Activated T-cell treated with anti-CD3 and anti-CD28 coated beads for 1 hour (primary cell): ENCODE measurements around the gene BICD2.

ENCODE experiments used
- DNase-seq: peaks from one replicate; pipeline ENCODE4 v3.0.0-alpha.2; 2020; ENCODE audit warnings: low read depth

BICD2 gene

DNA sequence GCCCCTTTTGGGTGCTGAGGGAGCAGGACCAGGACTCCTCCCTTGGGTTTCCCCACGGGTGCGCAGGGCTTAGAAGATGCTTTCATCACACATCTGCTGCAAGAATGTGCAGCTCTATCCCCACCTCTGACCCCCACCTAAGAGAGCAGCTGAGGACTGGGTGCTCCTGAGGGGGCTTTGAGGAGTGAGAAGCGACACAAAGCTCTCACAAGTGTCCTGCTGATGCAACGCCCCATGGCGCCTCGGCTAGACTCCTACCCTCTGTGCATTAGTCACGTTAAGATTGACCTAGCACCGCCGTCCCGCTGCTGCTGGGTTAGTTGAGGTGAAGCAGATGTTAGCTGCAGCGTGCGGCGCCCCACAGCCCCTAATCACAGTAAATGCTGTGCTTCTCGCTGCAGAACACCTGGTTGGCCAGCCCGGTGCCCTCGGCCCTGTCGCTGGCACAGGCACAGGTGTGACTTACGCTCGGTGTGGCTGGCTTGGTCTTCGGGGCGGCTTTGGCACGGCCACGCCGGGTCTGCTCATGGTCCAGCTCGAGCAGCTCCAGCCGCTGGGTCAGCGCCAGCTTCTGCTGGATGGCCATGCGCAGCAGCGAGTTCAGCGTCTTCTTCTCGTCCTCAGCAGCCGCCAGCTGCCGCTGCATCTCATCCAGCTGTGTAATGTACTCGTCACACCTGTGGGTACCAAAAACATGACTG, 49.7 kb downstream of the BICD2 start:
- no peak for DNase-seq

DNA sequence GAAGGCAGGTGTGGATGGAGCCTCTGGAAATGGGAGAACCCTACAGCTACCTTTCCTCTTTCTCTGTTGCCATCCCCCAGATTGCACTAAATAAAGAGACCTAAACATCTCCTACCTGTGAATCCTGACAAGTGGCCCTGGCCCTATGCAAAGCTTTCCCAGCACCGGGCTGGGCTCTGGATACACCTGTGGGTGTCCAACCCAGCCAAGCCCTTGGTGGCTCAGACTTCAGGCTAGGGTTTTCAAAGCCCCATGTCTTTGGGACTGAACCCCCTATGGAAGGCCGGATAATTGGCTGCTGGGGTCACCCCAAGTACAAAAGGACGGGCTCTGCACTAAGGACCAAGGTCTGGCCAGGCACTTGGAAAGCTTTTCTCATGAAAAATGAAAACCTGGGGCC, 50.6 kb downstream of the BICD2 start:
- no peak for DNase-seq

DNA sequence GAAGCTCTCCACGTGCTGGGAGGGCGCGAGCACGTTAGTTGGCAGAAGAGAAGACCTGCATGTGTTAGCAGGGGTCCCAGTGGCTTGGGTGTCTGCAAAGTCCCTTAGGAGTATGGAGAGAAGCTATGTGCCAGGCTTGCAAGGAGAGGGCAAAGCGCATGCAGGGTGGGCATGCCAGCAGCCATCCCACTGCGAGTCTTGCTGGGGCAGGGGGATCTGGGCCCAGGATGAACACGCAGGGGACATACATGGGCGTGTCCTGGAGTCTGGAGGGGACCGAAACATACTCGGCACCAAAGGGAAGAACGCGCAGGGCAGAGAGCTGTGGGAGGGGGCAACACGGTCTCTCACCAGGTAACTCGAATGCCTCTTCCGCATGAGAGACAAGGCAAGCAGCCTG, 51.1 kb downstream of the BICD2 start:
- no peak for DNase-seq

DNA sequence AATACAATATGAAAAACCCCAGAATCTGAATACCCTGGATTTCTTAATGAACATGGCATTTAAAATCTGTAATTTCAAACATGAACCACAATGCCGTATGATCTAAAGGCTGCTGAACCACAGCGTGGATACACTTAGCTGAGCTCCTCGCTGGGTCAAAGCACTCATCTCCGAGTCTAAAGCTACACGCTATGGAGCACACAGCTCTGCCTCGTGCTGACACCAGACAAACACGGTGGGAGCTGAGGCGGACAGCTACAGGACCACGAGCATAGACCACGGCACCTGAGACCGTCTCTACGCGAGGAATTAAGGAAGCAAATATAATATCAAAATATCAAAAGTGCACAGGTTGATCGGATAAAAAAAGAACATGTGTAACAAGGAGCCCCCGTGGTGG, 51.9 kb downstream of the BICD2 start:
- DNase-seq: no peak

DNA sequence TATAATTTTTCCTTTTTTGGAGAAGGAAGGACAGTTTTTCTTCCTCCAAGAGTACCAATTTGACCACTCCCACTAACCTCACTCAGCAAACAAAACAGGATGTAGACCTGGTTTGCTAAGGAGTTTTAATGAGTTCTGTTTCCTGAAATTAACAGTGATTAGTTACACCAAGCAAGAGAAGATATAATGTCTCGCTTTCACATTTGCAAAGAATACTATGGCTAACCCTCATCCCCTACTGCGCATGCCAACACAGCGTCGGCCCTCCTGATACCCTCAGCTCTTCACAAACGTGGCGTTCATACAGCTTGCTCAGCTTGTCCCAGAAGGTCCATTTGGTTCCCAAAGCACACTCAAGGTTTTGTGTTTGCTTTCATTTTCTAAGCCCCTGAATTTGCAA, 52.8 kb downstream of the BICD2 start:
- no peak for DNase-seq

DNA sequence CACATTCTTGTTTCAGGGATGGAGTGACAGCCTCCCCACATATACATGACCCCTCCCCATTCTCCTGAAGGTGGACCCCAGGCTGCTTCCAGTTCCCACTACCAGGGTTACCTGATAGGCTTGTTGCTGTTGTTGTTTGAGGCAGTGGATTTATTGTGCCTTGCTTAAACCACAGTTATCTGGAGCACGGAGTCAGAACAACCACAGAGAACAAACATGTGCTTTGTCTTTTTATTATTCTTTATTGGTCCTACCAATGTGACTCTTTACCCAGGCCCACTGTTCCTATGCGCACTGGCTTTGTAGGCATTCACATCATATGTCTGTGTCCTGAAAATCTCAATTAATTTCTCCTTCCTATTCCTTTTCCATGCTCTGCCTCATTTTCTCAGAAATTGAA, 53.5 kb downstream of the BICD2 start:
- DNase-seq: no peak

DNA sequence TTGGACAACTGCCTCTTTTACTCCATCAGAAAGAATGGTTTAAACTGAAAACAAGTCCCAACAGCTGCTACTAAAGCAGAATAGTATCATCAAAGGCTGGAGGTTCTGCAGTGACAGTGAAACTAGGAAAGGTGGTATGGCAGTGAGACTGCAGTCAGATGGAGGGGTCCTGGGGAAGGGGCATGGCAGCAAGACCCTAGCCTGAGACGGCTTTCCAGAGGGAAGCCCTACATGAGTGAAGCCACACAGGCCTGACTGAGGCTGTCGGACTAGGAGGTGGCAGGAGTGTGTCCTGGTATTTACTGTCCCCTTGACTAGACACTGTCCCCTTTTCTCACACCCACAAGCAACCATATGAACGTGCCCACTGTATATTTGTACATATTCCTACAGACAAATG, 54.3 kb downstream of the BICD2 start:
- no peak for DNase-seq

DNA sequence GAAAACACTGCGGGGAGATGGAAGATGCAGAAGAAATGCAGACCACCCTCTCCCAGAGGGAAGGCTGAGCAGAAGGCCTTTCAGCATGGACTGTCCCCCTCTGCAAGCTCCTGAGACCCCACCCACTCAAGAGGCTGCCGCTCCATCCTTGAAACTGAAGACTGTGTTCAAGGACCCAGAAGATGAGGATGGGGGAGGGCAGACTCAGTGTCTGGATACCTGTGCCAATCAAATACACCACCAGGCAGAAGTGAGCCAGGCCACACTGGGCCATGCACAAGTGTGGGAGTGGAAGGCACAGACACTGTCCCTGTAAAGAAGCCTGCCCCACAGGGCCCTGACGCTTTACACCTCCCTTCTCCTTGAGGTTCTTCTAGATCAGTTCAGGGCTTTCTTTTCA, 54.7 kb downstream of the BICD2 start:
- DNase-seq: no peak

DNA sequence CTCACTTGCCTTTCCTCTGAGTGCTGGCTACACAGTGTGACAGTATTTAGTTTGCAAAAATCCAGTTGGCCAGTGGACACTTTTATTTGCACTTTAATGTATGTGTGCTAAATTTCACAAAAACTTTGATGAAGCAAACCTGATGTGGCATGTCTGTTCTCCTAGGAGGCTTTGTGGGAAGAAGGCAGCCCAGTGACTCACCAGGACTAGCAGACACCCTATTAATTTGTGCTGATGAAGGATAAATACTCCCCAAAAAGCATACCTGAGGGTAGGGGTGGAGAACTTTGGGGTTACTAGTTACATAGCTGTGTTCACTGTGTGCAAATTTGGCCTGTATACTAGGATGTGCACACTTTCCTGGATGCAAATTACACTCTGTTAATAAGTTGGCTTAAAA, 55.4 kb downstream of the BICD2 start:
- DNase-seq: no peak

DNA sequence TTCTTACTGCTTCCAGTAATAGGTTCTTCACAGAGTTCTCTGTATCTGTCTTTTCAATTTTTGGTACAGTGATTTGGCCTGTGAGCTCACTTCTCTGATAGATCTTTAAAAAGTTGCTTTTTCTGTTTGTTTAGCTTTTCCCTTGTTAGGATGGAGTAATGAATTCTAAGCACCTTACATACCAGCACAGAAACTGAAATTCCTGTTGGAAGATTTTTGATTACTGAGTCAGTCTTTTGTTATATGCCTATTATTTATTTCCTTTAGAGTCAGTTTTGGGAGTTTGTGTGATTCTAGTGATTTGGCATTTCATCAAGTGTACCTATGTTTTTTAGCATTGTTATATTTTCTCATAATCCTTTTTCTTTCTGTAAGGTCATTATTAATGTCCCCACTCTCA, 57.1 kb downstream of the BICD2 start:
- no peak for DNase-seq

DNA sequence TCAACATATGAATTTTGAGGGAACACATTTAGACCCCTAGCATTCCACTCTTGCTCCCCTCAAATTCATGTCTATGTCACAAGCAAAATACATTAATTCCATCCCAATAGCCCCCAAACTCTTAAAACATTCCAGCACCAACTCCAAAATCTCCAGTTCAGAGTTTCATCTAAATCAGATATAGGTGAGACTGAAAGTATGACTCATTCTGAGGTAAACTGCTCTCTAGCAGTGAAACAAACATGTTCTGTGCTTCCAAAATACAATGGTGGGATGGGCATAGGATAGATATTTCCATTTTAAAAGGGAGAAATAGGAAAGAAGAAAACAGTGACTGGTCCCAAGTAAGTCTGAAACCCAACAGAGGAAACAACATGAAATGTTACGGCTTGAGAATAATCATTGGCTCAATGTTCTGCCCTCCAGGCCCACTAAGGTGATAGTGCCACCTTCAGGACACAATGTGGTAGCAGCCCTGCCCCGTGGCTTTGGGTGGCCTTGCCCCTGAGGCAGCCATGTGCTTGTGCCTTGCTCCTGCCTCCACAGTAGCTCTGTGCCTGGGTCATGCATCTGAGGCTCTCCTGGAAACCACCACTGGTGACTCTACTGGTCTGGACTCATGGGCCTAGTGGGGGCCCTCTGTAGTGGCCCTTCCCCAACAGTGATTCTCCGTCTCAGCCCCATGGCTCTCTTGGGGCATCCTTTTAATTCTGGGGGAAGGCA, 58.3 kb downstream of the BICD2 start:
- DNase-seq: no peak

DNA sequence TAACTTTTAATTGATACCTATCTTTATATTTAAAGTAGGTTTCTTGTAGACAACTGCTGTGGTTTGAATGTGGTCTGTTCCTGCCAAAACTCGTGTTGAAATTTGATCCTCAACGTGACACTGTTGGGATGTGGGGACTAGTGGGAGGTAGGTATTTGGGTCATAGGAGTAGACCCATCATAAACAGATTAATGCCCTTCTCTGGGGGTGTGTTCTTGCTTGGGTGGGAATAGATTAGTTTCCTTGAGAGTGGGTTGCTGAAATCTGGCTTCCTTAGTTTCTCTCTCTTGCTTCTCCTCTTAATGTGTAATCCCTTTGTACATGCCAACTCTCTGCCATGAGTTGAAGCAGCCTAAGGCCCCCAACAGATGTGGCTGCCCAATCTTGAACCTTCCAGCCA, 60.1 kb downstream of the BICD2 start:
- no peak for DNase-seq

DNA sequence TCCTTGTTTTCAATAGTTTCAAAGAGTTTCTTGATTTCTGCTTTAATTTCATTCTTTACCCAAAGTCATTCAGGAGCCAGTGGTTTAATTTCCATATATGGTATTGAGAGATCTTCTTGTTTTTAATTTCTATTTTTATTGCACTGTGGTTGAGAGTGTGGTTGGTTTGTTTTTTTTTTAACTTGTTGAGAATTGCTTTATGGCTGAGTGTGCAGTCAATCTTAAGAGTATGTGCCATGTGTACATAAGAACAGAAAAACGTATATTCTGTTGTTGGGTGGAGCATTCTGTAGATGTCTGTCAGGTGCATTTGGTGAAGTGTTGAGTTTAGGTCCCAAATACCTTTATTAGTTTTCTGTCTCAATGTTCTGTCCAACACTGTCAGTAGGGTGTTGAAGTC, 68.0 kb downstream of the BICD2 start:
- no peak for DNase-seq

DNA sequence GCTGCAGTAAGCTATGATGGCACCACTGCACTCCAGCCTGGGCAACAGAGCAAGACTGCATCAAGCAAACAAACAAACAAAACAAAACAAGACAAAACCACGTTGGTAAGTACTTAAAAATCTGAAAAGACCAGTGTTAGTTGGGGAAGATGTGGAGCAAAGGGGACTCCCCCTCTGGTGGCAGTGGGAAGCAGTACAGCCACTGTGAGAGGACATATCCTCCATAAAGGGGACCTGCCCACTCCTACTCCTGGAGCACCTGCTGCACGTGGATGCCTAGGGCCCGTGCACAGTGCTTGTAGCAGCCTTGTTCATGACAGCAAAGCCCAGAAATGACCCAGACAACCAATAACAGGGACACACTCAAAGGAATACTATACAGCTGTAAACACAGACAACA, 77.7 kb downstream of the BICD2 start:
- no peak for DNase-seq

DNA sequence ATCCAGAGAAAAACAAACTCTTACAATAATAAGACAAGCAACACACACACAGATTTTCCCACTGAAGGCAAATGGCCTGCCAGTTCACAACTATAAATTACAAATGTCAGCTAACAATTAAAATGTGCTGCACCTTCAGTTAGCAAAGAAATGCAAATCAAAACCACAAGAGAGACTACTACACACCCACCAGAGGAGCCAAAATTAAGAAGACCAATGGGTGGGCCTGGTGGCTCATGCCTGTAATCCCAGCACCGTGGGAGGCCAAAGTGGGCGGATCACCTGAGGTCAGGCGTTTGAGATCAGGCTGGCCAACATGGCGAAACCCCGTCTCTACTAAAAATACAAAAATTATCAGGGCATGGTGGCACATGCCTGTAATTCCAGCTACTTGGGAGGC, 79.6 kb downstream of the BICD2 start:
- DNase-seq: no peak

DNA sequence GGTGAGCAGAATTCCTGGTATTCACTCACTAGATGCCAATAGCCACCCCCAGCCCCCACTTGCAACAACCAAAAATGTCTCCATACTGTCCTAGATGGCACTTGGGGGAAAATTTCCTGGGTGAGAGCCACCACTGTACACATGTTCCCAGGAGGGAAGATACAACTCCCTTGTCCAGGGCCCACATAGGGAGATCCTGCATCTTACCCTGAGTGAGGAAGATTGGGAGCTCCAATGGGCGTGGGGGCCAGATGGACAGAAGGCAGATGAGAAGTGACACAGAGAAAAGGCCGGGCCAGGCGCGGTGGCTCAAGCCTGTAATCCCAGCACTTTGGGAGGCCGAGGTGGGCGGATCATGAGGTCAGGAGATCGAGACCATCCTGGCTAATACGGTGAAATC, 82.4 kb downstream of the BICD2 start:
- no peak for DNase-seq

DNA sequence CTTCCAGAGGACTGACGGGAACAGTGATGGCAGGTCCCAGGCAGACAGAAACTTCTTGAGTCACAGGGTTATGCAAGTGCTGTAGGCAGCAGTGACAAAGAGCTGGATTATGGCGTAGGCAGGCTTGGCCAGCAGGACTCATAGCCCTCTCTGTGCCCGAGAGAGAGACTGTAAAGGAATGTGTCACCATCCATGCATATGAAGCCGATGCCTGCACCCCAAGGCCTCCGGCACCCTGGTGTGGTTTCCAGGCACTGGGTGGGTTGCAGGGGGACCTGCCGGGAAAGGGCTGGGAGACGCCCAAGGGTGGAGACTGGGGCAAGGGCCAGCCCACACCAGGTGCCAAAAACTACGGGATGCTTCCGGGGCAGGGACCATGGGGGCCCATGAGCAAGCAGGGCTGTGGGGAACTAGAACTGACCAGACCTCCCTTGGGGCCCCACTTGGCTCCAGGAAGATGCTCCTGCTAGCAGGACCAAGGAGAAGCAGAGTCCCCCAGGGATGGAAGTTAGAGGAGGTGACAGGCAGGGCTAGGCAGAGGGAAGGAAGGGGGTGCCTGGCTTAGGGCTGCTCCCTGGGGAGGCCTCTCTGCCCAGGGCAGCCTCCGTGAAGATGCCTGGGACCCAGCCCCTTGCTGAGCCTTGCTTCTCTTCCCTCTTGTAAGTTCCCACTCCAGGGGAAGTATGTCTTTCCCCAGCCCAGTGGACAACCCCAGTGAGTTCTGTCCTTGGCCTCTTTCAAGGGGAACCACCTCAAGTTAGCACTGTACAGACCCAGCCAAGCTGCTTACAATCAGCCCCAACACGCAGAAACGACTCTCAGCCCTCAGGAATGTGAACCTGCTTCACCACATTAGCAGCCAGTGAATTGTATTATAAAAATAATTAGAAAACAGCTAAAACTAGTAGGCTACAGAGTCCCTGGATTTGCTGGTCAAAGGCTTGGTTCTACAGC, 84.2 kb downstream of the BICD2 start:
- DNase-seq: no peak

DNA sequence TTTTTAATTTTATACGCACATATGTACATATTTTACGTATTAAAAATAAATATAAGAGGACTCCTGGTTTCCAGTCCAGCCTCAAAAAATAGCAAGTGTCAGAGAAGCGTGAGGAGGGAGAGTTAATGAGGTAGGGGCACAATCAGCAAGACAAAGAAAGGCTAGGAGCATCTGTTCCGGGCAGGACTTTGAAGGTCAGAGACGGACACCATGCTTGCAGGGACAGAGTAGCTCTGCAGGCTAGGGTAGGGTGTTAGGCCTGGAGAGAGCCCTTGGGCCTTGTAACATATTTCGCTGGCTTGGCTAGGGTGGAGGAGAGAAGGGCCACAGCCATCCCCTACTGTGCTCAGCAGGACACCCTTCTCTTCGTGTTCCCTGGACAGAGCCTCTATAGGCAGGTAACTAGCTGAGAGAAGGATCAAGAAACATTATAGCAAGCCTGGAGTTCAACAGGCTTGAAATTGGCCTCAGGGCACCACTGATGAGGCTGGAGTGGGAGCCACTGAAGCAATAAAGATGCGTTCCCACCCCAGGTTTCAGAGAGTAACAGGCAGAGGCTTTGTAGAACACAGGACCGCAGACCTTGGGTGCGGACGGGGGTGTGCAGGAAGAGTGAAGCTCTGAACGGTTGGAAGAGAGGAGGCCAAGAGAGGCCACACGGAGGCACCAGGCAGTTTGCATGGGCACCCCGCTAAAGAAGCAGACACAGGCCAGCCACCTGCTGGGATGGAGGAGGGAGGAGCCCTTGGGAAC, 85.0 kb downstream of the BICD2 start:
- no peak for DNase-seq

DNA sequence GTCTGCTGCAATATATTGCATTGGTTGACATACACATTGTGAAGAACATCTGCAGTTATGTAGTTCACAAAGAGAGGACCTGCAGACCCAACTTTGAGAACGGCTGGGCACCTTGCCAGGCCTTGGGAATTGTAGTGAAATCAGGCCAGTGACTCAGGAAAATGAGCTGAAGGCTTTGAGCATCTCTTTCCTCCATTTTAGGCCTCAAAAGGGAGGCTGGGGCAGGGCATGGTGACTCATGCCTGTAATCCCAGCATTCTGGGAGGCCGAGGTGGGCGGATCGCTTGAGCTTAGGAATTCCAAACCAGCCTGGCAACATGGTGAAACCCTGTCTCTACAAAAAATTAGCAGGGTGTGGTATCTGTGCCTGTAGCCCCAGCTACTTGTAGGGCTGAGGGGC, 93.3 kb downstream of the BICD2 start:
- no peak for DNase-seq

DNA sequence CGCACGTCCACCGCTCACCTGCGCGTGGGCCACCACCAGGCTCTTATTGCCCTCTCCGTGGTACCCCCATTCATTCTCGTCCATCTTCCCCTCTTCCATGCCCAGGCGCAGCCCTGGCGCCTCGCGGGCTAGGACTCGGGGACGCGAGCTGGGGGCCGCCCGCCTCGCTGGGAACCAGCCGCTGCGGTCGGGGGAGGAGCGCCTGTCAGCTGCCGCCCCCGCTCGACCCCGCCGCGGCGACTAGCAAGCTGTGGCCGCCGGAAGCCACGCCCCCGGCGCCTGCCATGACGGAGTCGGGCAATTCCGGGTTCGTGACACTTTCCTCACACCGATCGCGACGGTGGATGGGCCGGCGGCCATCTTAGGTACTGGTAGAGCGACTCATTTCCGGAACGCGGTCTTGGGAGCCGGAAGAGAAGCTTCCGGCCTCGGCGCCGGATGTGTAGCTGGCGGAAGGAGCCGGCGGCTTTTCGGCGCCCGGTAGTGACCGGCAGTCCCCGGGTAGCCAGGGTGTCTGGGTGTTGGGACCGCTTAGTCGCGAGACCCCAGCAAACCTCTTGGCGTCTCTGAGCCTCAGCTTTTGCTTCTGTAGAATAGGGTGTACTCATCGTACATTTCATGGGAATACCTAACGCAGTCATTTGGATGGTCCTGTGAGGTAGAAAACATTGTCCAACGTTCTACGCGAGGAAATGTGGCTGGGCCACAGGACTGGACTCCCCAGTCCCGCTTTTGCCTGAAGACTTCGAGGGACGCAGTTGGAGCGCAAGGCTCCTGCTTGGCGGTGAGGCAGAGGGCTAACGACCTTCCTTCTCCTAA, 94.5 kb downstream of the BICD2 start, which contains the start of gene IPPK:
Gene IPPK (minus strand): TSS at position 242 of the 819 bp plus-strand sequence. CDS start 143 bp downstream, at position 99.
- DNase-seq: peak; percentile 94

DNA sequence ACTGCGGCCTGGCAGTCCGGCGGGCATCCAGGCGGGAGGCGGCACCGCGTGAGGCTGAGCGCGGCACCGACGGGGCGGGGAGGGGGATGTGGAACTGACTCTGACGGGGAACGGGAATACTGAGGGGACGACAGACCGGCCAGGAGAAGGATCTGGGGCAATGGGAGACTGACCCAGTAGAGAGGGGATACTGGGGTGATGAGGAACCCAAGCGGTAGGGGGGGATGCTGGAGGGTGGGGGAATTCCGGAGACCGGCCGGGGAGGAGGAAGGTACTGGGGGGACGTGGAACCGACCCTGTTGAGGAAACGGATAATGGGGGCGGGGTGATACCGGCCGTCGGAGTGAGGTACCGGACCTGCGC, 95.1 kb downstream of the BICD2 start:
- no peak for DNase-seq
